Heart left ventricle (tissue), 16 donors: Measurements from ENCODE around the gene GTF2F1. TPM values are rescaled to one million over a fixed set of nuclear protein-coding genes. Genes with fewer than 3 reads are reported as not detected.

Experiments used
- ATAC-seq, 4 donors: fragments of 200-7000 bp; cut with Tn5 transposase; one replicate each; pipeline ENCODE4 v1.9.1; 2020 to 2022; ENCODE audit warnings: moderate library complexity in 4 of 4, mild to moderate bottlenecking in 3 of 4, moderate number of reproducible peaks in 1 of 4
- DNase-seq, 5 donors: peaks; one replicate each; pipeline ENCODE4 v3.0.0-alpha.2; 2020
- H3K27ac ChIP-seq, 12 donors: fragments of 200-600 bp; sonication (generic) in 4 of 12; one replicate each; pipeline versions ENCODE4 v1.5.0 to v1.8.0; 2016 to 2022; ENCODE audit warnings: mild to moderate bottlenecking in 2 of 12
- H3K27me3 ChIP-seq, 9 donors: fragments of 200-600 bp; sonication (generic) in 2 of 9; one replicate each; pipeline versions ENCODE4 v1.5.1 to v1.8.0; 2016 to 2022; ENCODE audit warnings: mild to moderate bottlenecking in 3 of 9
- H3K36me3 ChIP-seq, 9 donors: fragments of 200-600 bp; sonication (generic) in 2 of 9; one replicate each; pipeline versions ENCODE4 v1.5.0 to v1.8.0; 2018 to 2022; ENCODE audit warnings: mild to moderate bottlenecking in 2 of 9
- H3K4me1 ChIP-seq, 12 donors: fragments of 200-600 bp; sonication (generic) in 4 of 12; one replicate each; pipeline versions ENCODE4 v1.5.0 to v1.8.0; 2016 to 2022; ENCODE audit warnings: mild to moderate bottlenecking in 3 of 12
- H3K4me3 ChIP-seq, 12 donors: fragments of 200-600 bp; sonication (generic) in 4 of 12; one replicate each; pipeline versions ENCODE4 v1.5.0 to v1.8.0; 2017 to 2022; ENCODE audit warnings: mild to moderate bottlenecking in 9 of 12, moderate library complexity in 4 of 12
- H3K9me3 ChIP-seq, 12 donors: fragments of 200-600 bp; sonication (generic) in 4 of 12; one replicate each; pipeline versions ENCODE4 v1.5.0 to v1.8.0; 2016 to 2022; ENCODE audit warnings: mild to moderate bottlenecking in 1 of 12
- CTCF ChIP-seq, 12 donors: fragments of 200-600 bp; sonication (generic) in 4 of 12; IDR thresholded peaks; one replicate each; pipeline versions ENCODE4 v1.5.0 to v1.8.0; 2018 to 2022; ENCODE audit warnings: antibody characterized with exemption in 12 of 12, mild to moderate bottlenecking in 5 of 12
- POLR2A ChIP-seq, 2 donors: fragments of 450-650 bp; IDR thresholded peaks; one replicate each; pipeline ENCODE4 v1.6.1; 2017; ENCODE audit warnings: antibody characterized with exemption in 2 of 2, mild to moderate bottlenecking in 2 of 2, moderate library complexity in 2 of 2
- WGBS, 4 donors: extraction: QIAGEN DNeasy Blood & Tissue Kit in 2 of 4; methylation state at CpG; one replicate each; pipeline versions ENCODE4 v1.1.5 to v1.1.7; 2013 to 2018; 5-methylcytosine and 5-hydroxymethylcytosine counted together
- intact Hi-C, 10 donors: fragments of 100-400 bp; cut with DNase I; formaldehyde crosslinking; loops; one replicate each; pipeline versions ENCODE4 v1.11.1 to v1.14.2; 2022
- polyA plus RNA-seq, 2 donors: library from polyadenylated mRNA; stranded (reverse); fragments of 200-250 nt; gene quantifications; one replicate each; pipeline ENCODE4 v1.2.3, GENCODE V29; 2013
- total RNA-seq, 9 donors: library from RNA; depleted of rRNA in 2 of 9; stranded (reverse); fragments of >200 nt in 2 of 9; fragmentation: NEBNext Ultra II Directional in 3 of 9; extraction: Animal tissue kit (Norgen Biotek cat#: 25700) in 3 of 9; gene quantifications; one replicate each; pipeline versions ENCODE4 v1.1.0 to v1.2.4, GENCODE V29; 2016 to 2023
- donor health status: ischemic (EF 13 %, LVEDD 7.1; RV severe dilation, severe dysfunction).
- donor health status: healthy with polysubstance abuse.
- donor health status: DM: no; HTN: yes; CAD: no.
- donor health status: DM: no; HTN: no; CAD: no.
- donor health status: ischemic (EF 25% LVEDD 6.9; RV normal size, moderate dysfunction).
- donor health status: ischemic (EF 25% LVEDD 5.7; RV mildly dilated, moderate dysfunction).
- donor health status: healthy.
- donor health status: DM: yes; HTN: yes; CAD: no.
- donor health status: ischemic (EF 35%, LVEDD 5.7; RV mildly dilated, moderate dysfunction).
- donor health status: nonischemic (EF 11% LVEDD 7.7; RV severe dilation, severe dysfunction).
- donor health status: DM: yes; HTN: yes; CAD: no.
- donor health status: PGD.
- donor health status: ischemic (EF 29% LVEDD 5.4; RV normal size, mild dysfunction).
- donor health status: nonischemic (EF 23%, LVEDD 6.1; RV moderate dilation, normal function).

The GTF2F1 gene
- total and polyA plus RNA-seq, 11 donors: 20.8 to 58.2 (median 29.8) TPM

- H3K9me3 ChIP-seq: no peaks in the 10 kb centered on the region
- DNase-seq (no peak), ATAC-seq (no peak)
- WGBS, 4 donors: 81 to 90% (median 88%) methylated on average over 4 of the region's 4 CpGs
- TF ChIP-seq CTCF (IDR thresholded peaks at IDR 0.05) (no peak), POLR2A (IDR thresholded peaks at IDR 0.05) (no peak)
- H3K27me3 ChIP-seq: no peaks in the 10 kb centered on the region
- H3K27ac ChIP-seq: no peak overlapping the region
- H3K36me3 ChIP-seq: peaks cover 0 to 3% (median 0%) of the 10 kb centered on the region in 9 donors
- intact Hi-C loops: no loop called here
- H3K4me3 ChIP-seq: no peak overlapping the region
- H3K4me1 ChIP-seq: no peaks in the 10 kb centered on the region
These were observed 46.8 kb upstream of the GTF2F1 start for GRCh38 chr19:6439743-6440142.

GRCh38 chr19:6433663-6434062 lies 40.7 kb upstream of the GTF2F1 start, which contains the start of gene SLC25A41:
SLC25A41 (minus strand) TSS chr19:6433763; CDS start chr19:6433693, 70 bp downstream.
- ATAC-seq (no peak), DNase-seq (no peak)
- Histone ChIP-seq H3K4me1 (no peaks in the 10 kb centered on the region), H3K27ac (no peak within 1 kb of the TSS), H3K27me3 (no peaks in the 10 kb centered on the region), H3K9me3 (no peaks in the 10 kb centered on the region), H3K36me3 (no peaks in the 10 kb centered on the region), H3K4me3 (no peak within 1 kb of the TSS)
- TF ChIP-seq CTCF (IDR thresholded peaks at IDR 0.05) (no peak), POLR2A (IDR thresholded peaks at IDR 0.05) (no peak)
- 88 to 95% (median 92%) methylated on average over 10 of the region's 10 CpGs for WGBS, 4 donors
- intact Hi-C loops: no loop called here

- Histone ChIP-seq H3K36me3 (no peaks in the 10 kb centered on the region), H3K4me1 (no peaks in the 10 kb centered on the region), H3K4me3 (no peak overlapping the region), H3K27me3 (no peaks in the 10 kb centered on the region), H3K9me3 (no peaks in the 10 kb centered on the region), H3K27ac (no peak overlapping the region)
- 79 to 94% (median 87%) methylated on average over 11 of the region's 11 CpGs for WGBS, 4 donors
- TF ChIP-seq POLR2A (IDR thresholded peaks at IDR 0.05) (no peak), CTCF (IDR thresholded peaks at IDR 0.05) (no peak)
- no peak for ATAC-seq
- no peak for DNase-seq
- intact Hi-C loops: no loop called here
These were observed 40.2 kb upstream of the GTF2F1 start for GRCh38 chr19:6433165-6433564.

- Histone ChIP-seq H3K27ac (no peak overlapping the region), H3K27me3 (no peaks in the 10 kb centered on the region), H3K4me3 (no peak overlapping the region), H3K4me1 (no peaks in the 10 kb centered on the region), H3K9me3 (no peaks in the 10 kb centered on the region), H3K36me3 (no peaks in the 10 kb centered on the region)
- DNase-seq: no peak
- TF ChIP-seq CTCF (IDR thresholded peaks at IDR 0.05) (no peak), POLR2A (IDR thresholded peaks at IDR 0.05) (no peak)
- WGBS, 4 donors: 89 to 92% (median 90%) methylated on average over 11 of the region's 11 CpGs
- intact Hi-C loops: no loop called here
- ATAC-seq: no peak
These were observed 38.9 kb upstream of the GTF2F1 start for GRCh38 chr19:6431891-6432290.
